ENCODE measurements around the gene OR6Y1.

The OR6Y1 gene

GRCh38 chr1:158496374-158496773 is 57.8 kb downstream of the OR6Y1 start:
- DNase-seq (ENCODE audit: low spot score), result no peak

DNA sequence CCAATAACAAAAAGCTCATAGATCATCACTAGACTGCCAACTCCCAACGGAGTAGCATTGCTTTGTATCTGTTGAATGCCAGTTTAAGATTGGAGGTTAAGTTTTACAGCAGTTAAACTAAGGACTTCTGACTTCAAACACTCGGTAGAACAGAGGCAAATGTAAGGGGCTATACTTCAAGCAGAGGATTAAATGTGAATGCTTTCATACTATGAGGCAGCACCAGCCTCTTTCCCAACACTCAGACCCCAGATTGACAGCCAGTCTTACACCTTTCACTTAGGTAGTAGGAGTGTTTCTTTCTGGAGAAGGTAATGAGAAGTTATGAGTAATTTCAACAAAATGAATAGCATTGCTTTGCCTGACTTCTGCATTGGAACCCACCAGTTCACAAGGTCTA is 59.4 kb downstream of the OR6Y1 start:
- no peak for DNase-seq (ENCODE audit: low spot score)
